Fibroblast of mammary gland (primary cell): ENCODE measurements around the gene YJEFN3.
A peak's percentile ranks its signal among the peaks of the same experiment; 100 is the strongest.

ENCODE experiments used
- DNase-seq: peaks from one replicate; pipeline ENCODE4 v3.0.0-alpha.2; 2010; ENCODE audit warnings: low read depth
- H3K4me3 ChIP-seq: 2 replicates; pipeline ENCODE4 v1.5.1; 2011; ENCODE audit warnings: low read depth, mild to moderate bottlenecking, low read length, moderate library complexity; ENCODE audit not compliant: control insufficient read depth
- TF ChIP-seq, protein P1 (sequence below): conservative IDR thresholded peaks from 2 replicates; pipeline ENCODE4 v1.5.1; 2011; ENCODE audit warnings: low read depth, low read length, inconsistent platforms; ENCODE audit not compliant: control insufficient read depth, insufficient read depth

The YJEFN3 gene

DNA sequence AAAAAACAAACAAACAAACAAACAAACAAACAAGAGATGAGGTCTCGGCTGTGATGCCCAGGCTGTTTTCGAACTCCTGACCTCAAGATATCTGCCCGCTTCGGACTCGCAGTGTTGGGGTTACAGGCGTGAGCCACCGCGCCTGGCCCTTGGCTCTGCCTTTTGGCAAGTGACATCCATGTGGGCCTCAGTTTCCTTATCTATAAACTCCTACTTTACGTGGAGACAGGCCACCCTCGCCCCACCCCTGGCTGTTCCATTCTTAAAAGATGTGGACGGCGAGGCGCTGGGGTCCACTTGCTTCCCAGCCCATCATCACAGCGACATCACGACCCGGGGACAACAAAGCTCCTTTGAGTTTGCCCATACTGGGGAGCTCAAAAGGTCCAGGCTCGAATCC is 15.0 kb upstream of the YJEFN3 start:
- TF ChIP-seq, protein P1, sequence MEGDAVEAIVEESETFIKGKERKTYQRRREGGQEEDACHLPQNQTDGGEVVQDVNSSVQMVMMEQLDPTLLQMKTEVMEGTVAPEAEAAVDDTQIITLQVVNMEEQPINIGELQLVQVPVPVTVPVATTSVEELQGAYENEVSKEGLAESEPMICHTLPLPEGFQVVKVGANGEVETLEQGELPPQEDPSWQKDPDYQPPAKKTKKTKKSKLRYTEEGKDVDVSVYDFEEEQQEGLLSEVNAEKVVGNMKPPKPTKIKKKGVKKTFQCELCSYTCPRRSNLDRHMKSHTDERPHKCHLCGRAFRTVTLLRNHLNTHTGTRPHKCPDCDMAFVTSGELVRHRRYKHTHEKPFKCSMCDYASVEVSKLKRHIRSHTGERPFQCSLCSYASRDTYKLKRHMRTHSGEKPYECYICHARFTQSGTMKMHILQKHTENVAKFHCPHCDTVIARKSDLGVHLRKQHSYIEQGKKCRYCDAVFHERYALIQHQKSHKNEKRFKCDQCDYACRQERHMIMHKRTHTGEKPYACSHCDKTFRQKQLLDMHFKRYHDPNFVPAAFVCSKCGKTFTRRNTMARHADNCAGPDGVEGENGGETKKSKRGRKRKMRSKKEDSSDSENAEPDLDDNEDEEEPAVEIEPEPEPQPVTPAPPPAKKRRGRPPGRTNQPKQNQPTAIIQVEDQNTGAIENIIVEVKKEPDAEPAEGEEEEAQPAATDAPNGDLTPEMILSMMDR = no peak
- peak overlapping the region; percentile 12 for H3K4me3 ChIP-seq
- no peak for DNase-seq

DNA sequence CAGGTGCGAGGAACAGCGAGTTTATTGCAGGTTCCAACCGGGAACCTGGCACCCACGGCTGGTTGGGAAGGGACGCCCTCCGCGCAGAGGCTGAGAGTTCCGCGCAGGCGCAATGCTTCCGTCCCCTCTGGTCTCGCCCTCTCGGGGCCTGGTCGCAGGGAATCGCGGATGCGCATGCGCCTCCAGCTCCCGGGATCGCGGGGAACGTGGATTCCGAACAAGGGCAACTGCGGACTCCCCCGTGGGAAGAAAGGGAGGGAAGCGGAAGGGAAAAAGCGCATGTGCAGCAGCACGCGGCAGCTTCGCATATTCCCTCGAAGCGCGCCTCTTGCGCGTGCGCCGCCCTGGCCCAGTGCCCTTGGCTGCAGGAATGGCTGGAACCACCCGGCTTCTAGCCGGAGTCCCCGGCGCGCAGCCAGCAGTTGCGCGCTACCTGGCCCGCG is 14.5 kb upstream of the YJEFN3 start:
- TF ChIP-seq, protein P1 = no peak
- peak overlapping the region; percentile 12 for H3K4me3 ChIP-seq
- DNase-seq = peak; percentile 66

DNA sequence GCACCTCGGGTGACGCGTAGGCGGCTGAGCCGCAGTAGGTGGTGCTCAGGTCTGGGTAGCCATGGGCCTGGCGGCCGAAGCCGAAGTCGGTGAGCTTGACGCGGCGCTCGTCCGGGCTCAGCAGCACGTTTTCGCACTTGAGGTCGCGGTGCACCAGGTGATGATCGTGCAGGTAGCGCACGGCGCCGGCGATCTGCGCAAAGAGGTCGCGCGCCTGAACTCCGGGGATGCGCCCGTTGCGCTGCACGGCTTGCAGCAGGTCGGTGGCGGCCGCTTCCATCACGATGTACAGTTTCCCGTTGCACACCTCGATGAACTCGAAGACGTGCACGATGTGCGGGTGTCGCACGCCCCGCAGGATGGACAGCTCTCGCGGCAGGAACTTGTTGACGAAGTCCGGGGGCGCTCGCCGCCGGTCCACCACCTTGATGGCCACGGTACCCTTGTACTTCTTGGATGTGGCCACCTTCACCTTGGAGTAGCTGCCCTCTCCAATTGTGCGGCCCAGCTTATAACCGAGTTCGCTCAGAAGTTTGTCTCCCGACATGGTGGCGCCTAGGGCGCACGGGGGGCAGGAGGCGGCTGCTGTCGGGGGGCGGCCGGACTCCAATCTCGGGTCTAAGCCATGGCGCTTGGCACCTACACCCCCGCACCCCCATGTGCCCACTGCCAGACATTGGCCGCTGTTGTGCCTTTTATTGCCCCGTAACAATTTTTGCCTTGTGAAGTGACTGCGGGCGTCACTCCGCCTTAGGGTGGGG is 13.7 kb upstream of the YJEFN3 start, which contains the start of gene TSSK6:
TSSK6 (minus strand) TSS at position 668 of the 761 bp plus-strand sequence; CDS start at position 547, 121 bp downstream.
- DNase-seq = no peak
- TF ChIP-seq, protein P1 = no peak
- peak within 1 kb of the TSS; percentile 94 for H3K4me3 ChIP-seq

DNA sequence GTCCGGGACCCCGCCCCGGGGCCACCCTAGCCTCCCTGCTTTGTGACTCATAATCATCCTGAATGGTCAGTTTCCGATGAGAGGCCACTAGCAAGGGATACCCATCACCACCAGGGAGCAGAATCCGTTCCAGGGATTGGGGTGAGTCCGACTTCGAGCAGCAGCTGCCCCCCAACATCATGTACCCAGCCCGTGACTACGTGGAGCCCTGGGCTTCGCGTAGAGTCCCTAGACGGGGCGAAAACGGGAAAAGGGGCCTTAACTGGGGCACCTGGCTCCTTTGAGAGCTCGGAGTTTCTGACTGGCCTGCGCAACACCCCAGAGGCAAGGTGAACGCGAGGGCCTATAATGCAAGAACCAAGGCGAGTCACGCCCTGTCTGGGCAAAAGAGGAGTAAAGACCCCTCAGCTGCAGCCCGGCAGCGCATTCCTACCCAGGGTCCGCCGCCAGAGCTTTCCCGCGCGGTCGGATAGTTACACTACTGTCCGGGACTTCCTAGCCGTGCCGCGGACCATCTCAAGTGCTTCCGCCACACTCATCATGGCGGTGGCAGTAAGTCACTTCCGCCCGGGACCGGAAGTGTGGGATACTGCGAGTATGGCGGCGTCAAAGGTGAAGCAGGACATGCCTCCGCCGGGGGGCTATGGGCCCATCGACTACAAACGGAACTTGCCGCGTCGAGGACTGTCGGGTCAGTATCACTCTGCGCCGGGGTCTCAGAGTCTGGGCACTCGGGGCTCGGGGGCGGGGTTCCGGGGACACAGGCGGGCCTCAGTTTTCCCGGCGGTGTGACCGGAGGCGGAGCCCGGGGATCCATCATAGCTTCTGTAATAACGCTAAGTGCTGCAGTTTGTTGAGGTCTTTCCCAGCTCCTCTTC is 12.8 kb upstream of the YJEFN3 start, which contains the start of gene NDUFA13:
NDUFA13 (plus strand) TSS at position 584 of the 878 bp plus-strand sequence; CDS start at position 598, 14 bp downstream.
- peak within 1 kb of the TSS; percentile 94 for H3K4me3 ChIP-seq
- TF ChIP-seq, protein P1 = peak; percentile 23

DNA sequence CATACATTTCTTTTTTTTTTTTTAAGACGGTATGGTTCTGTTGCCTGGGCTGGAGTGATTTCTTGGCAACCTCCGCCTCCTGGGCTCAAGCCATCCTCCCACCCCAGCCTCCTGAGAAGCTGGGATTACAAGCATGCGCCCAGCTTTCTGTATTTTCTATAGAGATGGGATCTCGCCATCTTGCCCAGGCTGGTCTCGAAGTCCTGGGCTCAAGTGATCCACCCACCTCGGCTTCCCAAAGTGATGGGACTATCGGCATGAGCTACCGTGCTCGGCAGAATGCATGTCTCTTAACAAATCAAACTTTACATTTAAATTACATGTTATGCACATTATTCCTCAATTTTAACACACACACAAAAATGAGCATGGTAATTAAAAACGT is 11.5 kb upstream of the YJEFN3 start:
- TF ChIP-seq, protein P1 = no peak
- peak overlapping the region; percentile 94 for H3K4me3 ChIP-seq
- DNase-seq = no peak

More for the DNA sequence above, 12.8 kb upstream of the YJEFN3 start, which contains the start of gene NDUFA13:
- DNase-seq = peak; percentile 89

DNA sequence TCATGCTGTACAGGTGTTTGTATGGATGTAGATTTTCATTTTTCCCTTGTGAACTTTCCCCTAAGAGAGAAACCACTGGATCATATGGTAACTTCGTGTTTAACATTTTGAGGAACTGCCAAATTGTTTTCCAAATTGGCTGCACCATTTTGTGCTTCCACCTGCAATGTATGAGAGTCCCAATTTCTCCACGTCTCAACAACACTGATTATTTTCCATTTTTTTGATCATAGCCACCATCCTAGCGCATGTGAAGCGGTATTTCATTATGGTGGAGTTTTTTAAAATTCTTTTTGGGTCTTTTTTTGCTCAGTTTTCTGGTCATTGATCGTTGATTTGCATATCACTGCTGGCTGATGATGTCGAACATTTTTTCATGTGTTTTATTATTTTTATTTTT is 7.7 kb upstream of the YJEFN3 start:
- H3K4me3 ChIP-seq = no peak overlapping the region
- TF ChIP-seq, protein P1 = no peak
- DNase-seq = no peak
